ENCODE results near the gene ZKSCAN8. TPM values are rescaled to one million over a fixed set of nuclear protein-coding genes. Genes with fewer than 3 reads are reported as not detected.

ZKSCAN8 gene
- total RNA-seq, 1 experiment from 2014 or later = 29.4 TPM

- DNase-seq (ENCODE audit: low spot score) = no peak
- H3K9me3 ChIP-seq (ENCODE audit: low read depth, low read length, poor library complexity, severe bottlenecking) = peaks cover under 1% of the 10 kb centered on the region
- CTCF ChIA-PET = interaction anchor here (0.6 kb wide), 1 partner anchor 1467 kb away, joined by 3 read pairs; no protein-coding TSS in a partner anchor
- no peak overlapping the region for H3K4me3 ChIP-seq (ENCODE audit: low read depth, low read length, poor library complexity, severe bottlenecking)
- H3K27ac ChIP-seq (ENCODE audit: low read depth, low read length, poor library complexity, severe bottlenecking) = no peak overlapping the region
- H3K36me3 ChIP-seq (ENCODE audit: insufficient read depth, low read length, poor library complexity, severe bottlenecking) = peaks cover 16% of the 10 kb centered on the region
- intact Hi-C loops (cut with micrococcal nuclease; ENCODE audit: unreplicated experiment) = no loop called here
- H3K27me3 ChIP-seq (replicated peaks; ENCODE audit: insufficient read depth, low read depth, low read length, poor library complexity) = no peaks in the 10 kb centered on the region
- no peak for TF ChIP-seq CTCF (conservative IDR thresholded peaks at IDR 0.05; ENCODE audit: low read depth, low read length)
- TF ChIP-seq EZH2 (IDR thresholded peaks at IDR 0.05; ENCODE audit: borderline replicate concordance, low read depth, low read length, poor library complexity, severe bottlenecking) = no peak
- BruUV-seq (replicated peaks) = no TSS peak
- POLR2A ChIA-PET (ENCODE audit: low non-redundant PET) = no interaction called here
- no peaks in the 10 kb centered on the region for H3K4me1 ChIP-seq (ENCODE audit: insufficient read depth, low read length, poor library complexity, severe bottlenecking)
Measured at GRCh38 chr6:28159029-28159607, 17.4 kb downstream of the ZKSCAN8 start.

GRCh38 chr6:28160233-28160632 lies 18.6 kb downstream of the ZKSCAN8 start:
- CTCF ChIA-PET = no interaction called here
- no peak overlapping the region for H3K27ac ChIP-seq (ENCODE audit: low read depth, low read length, poor library complexity, severe bottlenecking)
- POLR2A ChIA-PET (ENCODE audit: low non-redundant PET) = no interaction called here

GRCh38 chr6:28161410-28162079 lies 19.9 kb downstream of the ZKSCAN8 start:
- ChIA-PET CTCF (no interaction called here), POLR2A (ENCODE audit: low non-redundant PET) (no interaction called here)
- no peaks in the 10 kb centered on the region for H3K36me3 ChIP-seq (ENCODE audit: insufficient read depth, low read length, poor library complexity, severe bottlenecking)
- BruUV-seq (replicated peaks) = no TSS peak
- H3K27ac ChIP-seq (ENCODE audit: low read depth, low read length, poor library complexity, severe bottlenecking) = no peak overlapping the region
- no peaks in the 10 kb centered on the region for H3K9me3 ChIP-seq (ENCODE audit: low read depth, low read length, poor library complexity, severe bottlenecking)
- peak overlapping the region; percentile 41 for H3K4me3 ChIP-seq (ENCODE audit: low read depth, low read length, poor library complexity, severe bottlenecking)
- intact Hi-C loops (cut with micrococcal nuclease; ENCODE audit: unreplicated experiment) = no loop called here
- no peak for TF ChIP-seq EZH2 (IDR thresholded peaks at IDR 0.05; ENCODE audit: borderline replicate concordance, low read depth, low read length, poor library complexity, severe bottlenecking)
- TF ChIP-seq CTCF (conservative IDR thresholded peaks at IDR 0.05; ENCODE audit: low read depth, low read length) = no peak
- no peaks in the 10 kb centered on the region for H3K27me3 ChIP-seq (replicated peaks; ENCODE audit: insufficient read depth, low read depth, low read length, poor library complexity)
- no peaks in the 10 kb centered on the region for H3K4me1 ChIP-seq (ENCODE audit: insufficient read depth, low read length, poor library complexity, severe bottlenecking)
- peak; percentile 81 for DNase-seq (ENCODE audit: low spot score)

More at GRCh38 chr6:28160233-28160632, 18.6 kb downstream of the ZKSCAN8 start:
- TF ChIP-seq CTCF (conservative IDR thresholded peaks at IDR 0.05; ENCODE audit: low read depth, low read length) = no peak
- no peak for TF ChIP-seq EZH2 (IDR thresholded peaks at IDR 0.05; ENCODE audit: borderline replicate concordance, low read depth, low read length, poor library complexity, severe bottlenecking)
- Histone ChIP-seq H3K9me3 (ENCODE audit: low read depth, low read length, poor library complexity, severe bottlenecking) (no peaks in the 10 kb centered on the region), H3K36me3 (ENCODE audit: insufficient read depth, low read length, poor library complexity, severe bottlenecking) (peaks cover 5% of the 10 kb centered on the region), H3K4me3 (ENCODE audit: low read depth, low read length, poor library complexity, severe bottlenecking) (no peak overlapping the region), H3K27me3 (replicated peaks; ENCODE audit: insufficient read depth, low read depth, low read length, poor library complexity) (no peaks in the 10 kb centered on the region), H3K4me1 (ENCODE audit: insufficient read depth, low read length, poor library complexity, severe bottlenecking) (no peaks in the 10 kb centered on the region)
- intact Hi-C loops (cut with micrococcal nuclease; ENCODE audit: unreplicated experiment) = no loop called here
- DNase-seq (ENCODE audit: low spot score) = peak; percentile 7
- no TSS peak for BruUV-seq (replicated peaks)
